Heart right ventricle (tissue), 16 donors: ENCODE measurements around the gene ZNF569. TPM values are rescaled to one million over a fixed set of nuclear protein-coding genes. Genes with fewer than 3 reads are reported as not detected.

Experiments used
- ATAC-seq, 8 donors: fragments of 200-7000 bp; cut with Tn5 transposase; one replicate each; pipeline ENCODE4 v1.9.1; 2020; ENCODE audit warnings: mild to moderate bottlenecking in 8 of 8, moderate library complexity in 8 of 8, moderate number of reproducible peaks in 1 of 8
- DNase-seq, 2 donors: peaks; one replicate each; pipeline ENCODE4 v3.0.0-alpha.2; 2020
- H3K27ac ChIP-seq, 10 donors: fragments of 200-600 bp; sonication (generic) in 2 of 10; one replicate each; pipeline versions ENCODE4 v1.5.0 to v1.8.0; 2020 to 2022; ENCODE audit warnings: mild to moderate bottlenecking in 3 of 10
- H3K27me3 ChIP-seq, 7 donors: fragments of 200-600 bp; one replicate each; pipeline ENCODE4 v1.8.0; 2021 to 2022; ENCODE audit warnings: mild to moderate bottlenecking in 2 of 7
- H3K36me3 ChIP-seq, 9 donors: fragments of 200-600 bp; sonication (generic) in 1 of 9; one replicate each; pipeline versions ENCODE4 v1.5.0 to v1.8.0; 2020 to 2022; ENCODE audit warnings: mild to moderate bottlenecking in 2 of 9
- H3K4me1 ChIP-seq, 9 donors: fragments of 200-600 bp; sonication (generic) in 1 of 9; one replicate each; pipeline versions ENCODE4 v1.5.0 to v1.8.0; 2020 to 2022; ENCODE audit warnings: mild to moderate bottlenecking in 4 of 9
- H3K4me3 ChIP-seq, 10 donors: fragments of 200-600 bp; sonication (generic) in 2 of 10; one replicate each; pipeline versions ENCODE4 v1.5.0 to v1.8.0; 2020 to 2022; ENCODE audit warnings: mild to moderate bottlenecking in 7 of 10, moderate library complexity in 2 of 10
- H3K9me3 ChIP-seq, 11 donors: fragments of 200-600 bp in 10 of 11; sonication (generic) in 2 of 11; one replicate each; pipeline versions ENCODE4 v1.5.0 to v1.8.0; 2013 to 2022; ENCODE audit warnings: mild to moderate bottlenecking in 2 of 11, control low read depth in 1 of 11, moderate library complexity in 1 of 11
- CTCF ChIP-seq, 9 donors: fragments of 200-600 bp; sonication (generic) in 2 of 9; IDR thresholded peaks; one replicate each; pipeline versions ENCODE4 v1.5.0 to v1.8.0; 2021 to 2022; ENCODE audit warnings: antibody characterized with exemption in 9 of 9, mild to moderate bottlenecking in 5 of 9, moderate library complexity in 1 of 9
- WGBS, 2 donors: extraction: QIAGEN DNeasy Blood & Tissue Kit; methylation state at CpG; one replicate each; pipeline ENCODE4 v1.1.7; 2013; ENCODE audit warnings: inconsistent platforms in 1 of 2; 5-methylcytosine and 5-hydroxymethylcytosine counted together
- intact Hi-C, 10 donors: fragments of 100-400 bp; cut with DNase I; formaldehyde crosslinking; loops; one replicate each; pipeline versions ENCODE4 v1.11.1 to v1.14.2; 2022
- polyA plus RNA-seq, 2 donors: library from polyadenylated mRNA; stranded (reverse); fragments of 200-250 nt; gene quantifications; one replicate each; pipeline ENCODE4 v1.2.3, GENCODE V29; 2013
- total RNA-seq, 10 donors: library from RNA; stranded (reverse); fragmentation: NEBNext Ultra II Directional in 3 of 10; extraction: Animal tissue kit (Norgen Biotek cat#: 25700) in 3 of 10; gene quantifications; one replicate each; pipeline versions ENCODE4 v1.2.1 to v1.2.4, GENCODE V29; 2021 to 2023
- donor health status: Arrhythmogenic right ventricular cardiomyopathy.
- donor health status: ischemic (EF 13 %, LVEDD 7.1; RV severe dilation, severe dysfunction).
- donor health status: healthy with polysubstance abuse.
- donor health status: DM: no; HTN: yes; CAD: no.
- donor health status: DM: no; HTN: no; CAD: no.
- donor health status: ischemic (EF 25% LVEDD 6.9; RV normal size, moderate dysfunction).
- donor health status: ischemic (EF 25% LVEDD 5.7; RV mildly dilated, moderate dysfunction).
- donor health status: healthy.
- donor health status: DM: yes; HTN: yes; CAD: no.
- donor health status: Ischemic cardiomyopathy.
- donor health status: ischemic (EF 35%, LVEDD 5.7; RV mildly dilated, moderate dysfunction).
- donor health status: nonischemic (EF 11% LVEDD 7.7; RV severe dilation, severe dysfunction).
- donor health status: DM: yes; HTN: yes; CAD: no.
- donor health status: PGD.
- donor health status: ischemic (EF 29% LVEDD 5.4; RV normal size, mild dysfunction).
- donor health status: nonischemic (EF 23%, LVEDD 6.1; RV moderate dilation, normal function).

ZNF569 gene
- total and polyA plus RNA-seq, 12 donors, result 3.0 to 8.0 (median 6.0) TPM

- intact Hi-C loops, result no loop called here
- peaks cover 0 to 70% (median 46%) of the 10 kb centered on the region in 9 donors for H3K36me3 ChIP-seq
- peak overlapping the region in 4 of 10 donors; percentile 18 to 67 (median 36) for H3K27ac ChIP-seq
- ATAC-seq (peak in 3 of 8 donors; percentile 13 to 43 (median 33)), DNase-seq (no peak)
- 90 to 91% methylated on average over 6 of the region's 6 CpGs for WGBS, 2 donors
- no peaks in the 10 kb centered on the region for H3K27me3 ChIP-seq
- peaks cover 0 to 15% (median 0%) of the 10 kb centered on the region in 9 donors for H3K4me1 ChIP-seq
- H3K9me3 ChIP-seq, result peaks cover 0 to 88% (median 8%) of the 10 kb centered on the region in 11 donors
- peak in 3 of 9 donors; percentile 14 to 20 (median 18) for TF ChIP-seq CTCF (IDR thresholded peaks at IDR 0.05)
- H3K4me3 ChIP-seq, result no peak overlapping the region
These were observed 104.5 kb downstream of the ZNF569 start for GRCh38 chr19:37362733-37363132.

- Histone ChIP-seq H3K4me3 (no peak overlapping the region), H3K27me3 (no peaks in the 10 kb centered on the region), H3K4me1 (peaks cover 0 to 15% (median 0%) of the 10 kb centered on the region in 9 donors), H3K9me3 (peaks cover 0 to 88% (median 8%) of the 10 kb centered on the region in 11 donors), H3K27ac (peak overlapping the region in 5 of 10 donors; percentile 18 to 67 (median 43)), H3K36me3 (peaks cover 0 to 78% (median 46%) of the 10 kb centered on the region in 9 donors)
- DNase-seq (no peak), ATAC-seq (peak in 5 of 8 donors; percentile 50 to 78 (median 52))
- intact Hi-C loops, result no loop called here
- WGBS, 2 donors, result 59 to 85% methylated on average over 1 of the region's 1 CpG
- TF ChIP-seq CTCF (IDR thresholded peaks at IDR 0.05), result no peak
These were observed 105.2 kb downstream of the ZNF569 start for GRCh38 chr19:37361994-37362393.

Other genes starting within 250 kb of the ZNF569 start
- 10 to 100 TPM in 3 of 10 donors, 1 to 10 TPM in 7; 8.1 to 12.7 (median 9.1) TPM for gene ZNF383, start 249.2 kb downstream of the ZNF569 start, total RNA-seq
- gene ZNF383, start 249.2 kb downstream of the ZNF569 start, polyA plus RNA-seq, result 1 to 10 TPM; 2.7 to 7.1 TPM
- 1 to 10 TPM; 3.6 to 7.9 (median 6.1) TPM for gene ZNF527, start 96.3 kb downstream of the ZNF569 start, total RNA-seq
- gene ZNF527, start 96.3 kb downstream of the ZNF569 start, polyA plus RNA-seq, result 1 to 10 TPM; 2.5 to 4.7 TPM
- 1 to 10 TPM; 5.2 to 9.8 (median 8.1) TPM for gene ZNF570, start 1.9 kb upstream of the ZNF569 start, total RNA-seq
- gene ZNF570, start 1.9 kb upstream of the ZNF569 start, polyA plus RNA-seq, result 1 to 10 TPM; 2.1 to 2.6 TPM
- 1 to 10 TPM; 4.7 to 9.6 (median 6.9) TPM for gene ZNF793, start 39.5 kb upstream of the ZNF569 start, total RNA-seq
- 1 to 10 TPM; 2.4 to 7.2 TPM for gene ZNF793, start 39.5 kb upstream of the ZNF569 start, polyA plus RNA-seq
- gene ZNF571, start 127.3 kb upstream of the ZNF569 start, total RNA-seq, result 1 to 10 TPM; 2.1 to 5.1 (median 3.5) TPM
- gene ZNF571, start 127.3 kb upstream of the ZNF569 start, polyA plus RNA-seq, result 1 to 10 TPM; 1.2 to 3.3 TPM
- gene ZNF540, start 127.4 kb upstream of the ZNF569 start, total RNA-seq, result 1 to 10 TPM; 3.1 to 7.2 (median 5.0) TPM
- gene ZNF540, start 127.4 kb upstream of the ZNF569 start, polyA plus RNA-seq, result 1 to 10 TPM; 2.6 to 7.7 TPM
- 10 to 100 TPM in 1 of 10 donors, 1 to 10 TPM in 9; 6.6 to 12.1 (median 7.9) TPM for gene ZFP30, start 188.0 kb upstream of the ZNF569 start, total RNA-seq
- 1 to 10 TPM; 1.5 to 4.2 TPM for gene ZFP30, start 188.0 kb upstream of the ZNF569 start, polyA plus RNA-seq